GM19324 (cell line): ENCODE measurements around the gene CCDC83.

Experiments used
- ATAC-seq: cut with Tn5 transposase; IDR thresholded peaks from one replicate; pipeline ENCODE4 v1.9.1; 2021; ENCODE audit warnings: mild to moderate bottlenecking, moderate library complexity; ENCODE audit not compliant: unreplicated experiment, low FRiP score

CCDC83 gene

DNA sequence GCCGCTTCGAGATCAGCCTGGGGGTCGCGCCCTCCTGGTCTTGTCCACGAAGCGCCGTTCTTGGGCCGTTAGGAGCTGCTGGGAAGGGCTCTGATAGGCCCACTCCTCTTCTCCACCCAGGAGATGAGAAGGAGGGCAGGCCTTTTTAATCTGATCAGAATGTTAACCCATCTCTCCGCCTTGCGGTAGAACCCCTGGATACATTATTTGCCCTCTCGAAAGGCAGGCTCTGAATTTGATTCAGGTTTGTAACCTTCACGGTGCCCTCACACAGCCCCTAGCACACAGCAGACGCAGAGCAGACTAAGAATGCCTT lies at the start of gene CCDC83:
TSS of gene CCDC83 (plus strand) at position 43 of the 316 bp plus-strand sequence. CDS start 9,741 bp downstream, outside the sequence.
- ATAC-seq = no peak

DNA sequence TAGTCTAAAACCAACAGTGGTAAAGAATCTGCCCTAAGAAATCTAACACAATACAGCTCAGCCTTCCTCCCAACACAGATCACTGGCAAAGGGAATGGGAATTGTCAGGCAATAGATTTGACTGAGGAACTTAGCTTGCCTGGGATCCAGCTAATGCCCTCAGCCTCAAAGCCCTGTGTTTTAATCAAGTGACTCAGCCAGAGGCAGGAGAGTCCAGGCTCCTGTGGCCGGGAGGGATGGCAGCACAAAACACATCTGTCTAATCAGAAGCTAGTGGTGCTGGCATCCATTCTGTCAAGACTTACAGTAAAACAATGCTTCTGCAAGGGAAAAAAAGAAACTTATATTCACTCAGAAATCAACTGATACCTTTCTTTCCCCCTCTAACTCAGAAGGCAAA lies 49.8 kb upstream of the CCDC83 start:
- ATAC-seq = no peak

DNA sequence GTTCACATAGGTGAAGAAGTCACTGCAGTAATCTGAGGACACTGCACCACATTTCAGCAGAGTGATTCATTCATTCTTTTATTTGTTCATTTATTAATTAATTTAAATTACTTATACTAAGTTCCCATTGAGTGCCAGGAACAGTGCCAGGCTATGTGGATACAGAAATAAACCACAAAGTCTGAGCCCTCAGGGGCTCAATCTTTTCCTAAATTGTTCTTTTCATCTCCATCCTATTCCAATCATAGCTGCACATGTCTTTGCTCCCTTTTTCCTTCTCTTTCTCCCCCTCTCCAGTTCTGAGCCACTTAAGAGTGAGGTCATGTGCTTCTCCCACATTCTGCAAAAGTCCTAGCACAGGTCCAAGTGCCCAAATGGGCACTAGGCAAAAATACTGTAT lies 49.2 kb upstream of the CCDC83 start:
- ATAC-seq = no peak

DNA sequence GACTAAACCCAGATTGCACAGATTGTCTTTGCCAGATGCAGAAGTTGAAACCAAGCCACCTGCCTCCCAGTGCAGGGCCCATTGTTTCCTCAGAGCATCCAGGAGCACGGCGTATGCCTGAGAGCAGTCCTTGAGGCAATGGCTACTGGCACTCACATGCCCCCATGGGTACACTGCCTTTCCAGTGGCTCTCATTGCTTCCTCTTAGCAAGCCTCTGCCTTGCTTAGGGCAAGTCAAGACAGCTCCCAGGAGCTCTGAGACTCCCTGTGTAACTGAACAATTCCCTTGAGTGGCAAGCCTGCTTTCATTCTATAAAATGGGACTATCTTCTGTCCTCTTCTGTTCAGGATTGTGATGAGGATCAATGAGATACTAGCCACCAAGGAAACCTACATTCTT lies 48.3 kb upstream of the CCDC83 start:
- ATAC-seq = no peak

DNA sequence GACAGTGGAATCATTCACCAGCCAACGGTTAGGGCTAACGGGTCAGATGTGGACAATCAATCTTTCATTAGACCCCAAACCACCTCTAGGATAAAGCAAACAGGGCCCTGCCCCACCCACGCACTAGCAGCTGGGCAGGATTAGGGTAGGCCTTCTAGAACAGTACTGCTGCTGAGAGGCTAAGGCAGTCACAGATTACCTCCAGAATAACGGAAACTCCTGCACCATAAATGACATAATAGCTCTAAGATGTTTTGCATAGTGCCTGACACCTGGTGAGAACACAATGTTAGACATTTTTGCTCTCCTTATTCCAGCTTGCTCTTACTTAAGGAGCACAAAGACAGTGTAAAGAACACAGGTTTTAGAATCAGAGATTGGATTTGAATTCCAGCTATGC lies 46.0 kb upstream of the CCDC83 start:
- ATAC-seq = peak; percentile 61

DNA sequence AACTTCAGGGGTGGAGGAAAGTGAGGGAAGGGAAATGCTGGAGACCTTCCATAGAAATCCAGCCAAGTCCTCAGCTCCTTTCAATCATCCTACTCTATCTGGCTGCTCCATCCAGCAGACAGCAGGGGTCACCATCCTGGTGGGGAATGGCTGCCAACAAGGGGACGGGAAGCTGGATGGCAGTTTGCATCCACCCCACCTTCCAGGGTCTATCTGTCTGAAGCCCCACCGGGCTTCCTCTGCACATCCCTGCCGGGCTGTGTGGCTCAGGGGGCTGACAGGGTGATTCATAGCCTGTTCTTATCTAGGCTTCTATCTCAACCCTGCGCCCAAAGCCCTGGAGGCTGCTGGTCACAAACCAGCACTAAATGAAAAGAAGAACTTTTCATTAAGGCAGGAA lies 45.3 kb upstream of the CCDC83 start:
- no peak for ATAC-seq

DNA sequence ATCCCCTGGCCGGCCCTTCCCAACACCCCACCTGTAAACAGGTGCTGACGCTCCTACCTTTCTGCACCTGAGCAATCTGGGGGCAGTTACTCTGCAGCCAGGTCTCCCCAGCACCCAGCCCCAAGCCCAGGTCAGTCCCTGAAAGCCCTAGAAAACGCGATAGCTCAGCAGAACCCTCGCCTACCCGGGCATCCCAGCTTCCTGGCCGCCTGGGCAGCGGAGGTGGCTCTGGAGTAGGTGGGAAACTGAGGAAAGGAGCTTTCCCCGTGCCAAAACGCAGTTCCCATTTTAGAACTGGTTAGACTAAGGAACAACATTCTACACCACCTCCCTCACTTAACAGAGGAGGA lies 44.7 kb upstream of the CCDC83 start:
- ATAC-seq = no peak

DNA sequence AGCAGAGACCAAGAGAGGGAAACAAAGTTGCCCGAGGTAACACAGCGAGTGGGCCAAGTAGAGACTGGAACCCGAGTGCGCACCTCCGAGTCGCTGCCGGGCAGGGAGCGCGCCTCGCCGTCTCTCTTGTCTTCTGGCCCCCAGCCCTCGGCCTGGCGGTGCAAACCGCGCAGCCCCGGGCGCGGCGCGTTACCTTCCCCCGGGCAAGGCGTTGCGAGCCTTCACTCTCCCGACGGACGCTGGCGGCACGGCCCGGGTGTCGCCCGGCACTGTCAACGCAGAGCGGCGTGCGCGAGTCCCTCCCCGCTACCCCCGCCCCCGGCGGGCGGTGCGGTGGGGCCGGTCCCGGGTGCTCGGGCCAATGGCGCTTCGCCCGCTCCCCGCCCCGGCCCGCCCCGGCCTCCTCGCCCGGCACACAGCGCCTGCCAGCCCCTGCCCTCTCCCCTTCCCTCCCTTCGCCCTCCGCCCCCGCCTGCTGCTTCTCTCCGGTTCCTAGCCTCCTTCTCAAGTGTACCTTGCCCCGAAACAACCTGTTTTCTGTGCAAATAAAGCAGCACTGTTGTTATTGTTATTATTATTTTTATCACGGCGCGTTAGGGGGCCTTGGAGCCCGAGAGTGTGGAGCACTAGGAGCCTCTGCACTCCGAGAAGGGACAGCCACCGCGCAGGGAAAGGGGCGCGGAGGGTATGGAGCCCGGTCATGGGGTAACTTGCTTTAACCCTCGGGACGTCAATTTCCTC lies 44.1 kb upstream of the CCDC83 start, which contains the start of gene SYTL2:
TSS of gene SYTL2 (minus strand) at position 271 of the 741 bp plus-strand sequence. CDS start 53,416 bp downstream, outside the sequence.
- ATAC-seq = peak; percentile 91

DNA sequence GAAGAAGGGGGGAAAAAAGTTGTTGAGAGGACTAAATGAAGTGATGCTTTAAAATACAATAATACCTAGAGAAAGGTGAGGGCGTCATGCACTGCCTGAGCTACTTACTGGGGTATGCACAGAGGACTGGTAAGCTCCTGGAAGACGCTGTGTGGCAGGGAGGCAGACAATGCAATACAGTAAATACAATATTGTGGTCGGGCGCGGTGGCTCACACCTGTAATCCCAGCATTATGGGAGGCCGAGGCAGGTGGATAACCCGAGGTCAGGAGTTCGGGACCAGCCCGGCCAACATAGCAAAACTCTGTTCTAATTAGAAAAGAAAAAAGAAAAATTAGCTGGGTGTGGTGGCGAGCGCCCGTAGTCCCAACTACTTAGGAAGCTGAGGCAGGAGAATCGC lies 43.6 kb upstream of the CCDC83 start:
- ATAC-seq = no peak

DNA sequence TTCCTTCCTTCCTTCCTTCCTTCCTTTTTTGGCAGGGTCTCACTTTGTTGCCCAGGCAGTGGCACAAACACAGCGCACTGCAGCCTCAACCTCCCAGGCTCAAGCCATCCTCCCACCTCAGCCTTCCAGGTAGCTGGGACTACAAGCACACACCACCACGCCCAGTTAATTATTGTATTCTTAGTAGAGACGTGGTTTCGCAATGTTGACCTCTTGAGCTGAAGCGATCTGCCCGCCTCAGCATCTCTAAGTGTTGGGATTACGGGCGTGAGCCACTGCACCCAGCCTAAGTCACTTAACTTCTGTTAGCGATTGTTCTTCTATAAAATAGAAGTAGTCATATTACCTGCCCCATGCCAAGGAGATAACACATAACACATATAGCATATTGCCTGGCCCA lies 41.5 kb upstream of the CCDC83 start:
- ATAC-seq = no peak

DNA sequence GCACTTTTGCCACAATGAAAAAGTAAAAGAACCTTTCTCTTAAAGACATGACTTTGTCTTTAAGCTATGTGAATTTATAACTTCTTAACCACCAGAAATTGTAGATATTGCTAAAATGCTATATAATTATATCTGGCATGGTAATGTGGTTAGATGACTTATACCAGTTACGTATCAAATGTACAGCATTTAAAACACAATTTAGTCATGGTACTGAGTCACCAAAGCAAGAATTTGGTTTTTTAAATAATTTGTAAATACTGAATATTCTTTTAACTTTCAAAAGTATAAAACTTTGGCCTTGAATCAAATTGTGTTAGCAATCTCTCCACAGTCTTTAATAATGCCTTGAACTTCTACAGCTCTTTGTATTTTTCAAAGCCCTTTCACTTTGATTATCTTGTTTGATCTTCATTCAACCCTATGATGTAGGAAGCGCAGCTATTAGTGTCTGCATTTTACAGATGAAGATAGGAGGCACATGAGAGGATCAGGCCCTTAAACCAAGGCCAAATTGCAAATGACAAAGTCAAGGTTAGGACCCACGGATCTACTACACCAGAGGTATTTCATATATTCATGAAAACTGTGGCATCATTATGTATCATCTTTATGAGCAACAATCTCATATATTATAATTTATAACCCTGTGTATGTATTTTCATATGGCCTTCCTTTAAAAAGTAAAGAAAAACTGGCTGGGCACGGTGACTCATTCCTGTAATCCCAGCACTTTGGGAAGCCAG lies 39.8 kb upstream of the CCDC83 start:
- no peak for ATAC-seq

DNA sequence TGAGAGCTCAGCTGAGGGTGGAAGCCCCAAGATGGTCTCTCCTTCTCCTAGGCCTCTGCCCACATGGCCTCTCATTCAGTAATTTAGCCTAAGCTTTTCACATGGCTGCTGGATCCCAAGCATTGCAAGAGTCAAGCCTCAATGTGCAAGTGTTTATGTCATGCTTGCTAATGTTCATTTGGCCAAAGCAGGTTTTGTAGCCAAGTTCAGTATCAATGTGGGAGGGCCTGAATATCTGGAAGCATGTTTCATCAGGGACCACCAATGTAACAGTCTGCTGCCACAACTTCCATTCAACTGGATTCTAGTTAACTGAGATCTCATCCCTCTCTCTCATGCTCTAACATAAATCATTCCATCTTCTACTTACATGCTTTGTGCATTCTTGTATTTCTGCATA lies 35.7 kb upstream of the CCDC83 start:
- no peak for ATAC-seq

DNA sequence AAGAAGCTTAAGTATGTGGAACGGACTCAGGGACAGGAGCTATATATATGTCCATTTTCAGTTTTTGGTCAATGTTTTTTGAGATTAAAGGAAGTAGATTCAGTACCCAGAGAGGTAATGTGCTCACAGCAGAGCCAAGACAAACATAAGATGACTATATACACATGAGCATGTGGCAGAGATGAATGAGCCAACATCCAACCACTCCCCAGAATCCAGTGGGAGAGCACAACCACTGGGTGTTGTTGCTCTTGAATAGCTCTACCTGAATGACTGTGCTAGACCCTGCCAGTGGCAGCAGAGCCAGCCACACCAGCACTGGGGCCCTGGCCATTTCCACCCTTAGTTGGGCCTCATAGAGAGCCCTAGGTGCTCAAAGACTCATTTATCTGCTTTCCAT lies 33.5 kb upstream of the CCDC83 start:
- no peak for ATAC-seq

DNA sequence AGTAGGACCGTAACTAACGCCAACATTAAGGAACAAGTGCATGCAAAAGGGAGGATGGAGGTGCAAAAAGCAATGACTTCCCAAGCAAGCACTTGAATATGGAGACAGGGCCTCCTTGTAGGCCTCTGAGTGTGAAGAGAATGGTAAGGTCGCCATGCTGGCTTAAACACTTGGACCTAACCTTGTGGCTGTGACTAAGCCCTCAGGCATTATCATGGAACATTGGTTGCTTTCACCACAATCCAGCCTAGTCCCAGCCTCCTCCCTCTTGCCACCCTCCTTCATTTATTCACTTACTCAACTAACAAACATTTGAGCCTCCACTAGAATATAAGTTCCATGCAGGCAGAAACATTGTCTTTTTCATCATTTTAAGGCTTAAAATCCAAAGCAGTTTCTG lies 32.4 kb upstream of the CCDC83 start:
- no peak for ATAC-seq

DNA sequence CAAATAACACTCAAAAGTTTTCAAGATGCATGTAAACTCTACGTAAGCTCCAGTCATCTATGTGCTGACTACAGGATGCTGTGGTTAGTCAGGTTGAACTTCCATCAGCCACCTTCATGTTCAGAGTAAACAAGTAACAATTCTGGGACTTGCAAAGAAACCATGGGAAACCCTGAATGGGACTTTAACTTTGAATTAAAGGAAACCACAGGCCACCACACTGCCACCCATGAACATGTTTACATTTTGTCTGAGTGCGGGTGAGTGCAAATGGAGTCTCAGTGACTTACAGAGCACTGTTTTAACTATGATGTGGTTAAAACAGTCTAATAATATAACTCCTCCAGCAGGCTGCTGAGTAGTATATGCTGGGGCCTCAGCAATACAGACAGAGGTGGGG lies 31.4 kb upstream of the CCDC83 start:
- ATAC-seq = no peak

DNA sequence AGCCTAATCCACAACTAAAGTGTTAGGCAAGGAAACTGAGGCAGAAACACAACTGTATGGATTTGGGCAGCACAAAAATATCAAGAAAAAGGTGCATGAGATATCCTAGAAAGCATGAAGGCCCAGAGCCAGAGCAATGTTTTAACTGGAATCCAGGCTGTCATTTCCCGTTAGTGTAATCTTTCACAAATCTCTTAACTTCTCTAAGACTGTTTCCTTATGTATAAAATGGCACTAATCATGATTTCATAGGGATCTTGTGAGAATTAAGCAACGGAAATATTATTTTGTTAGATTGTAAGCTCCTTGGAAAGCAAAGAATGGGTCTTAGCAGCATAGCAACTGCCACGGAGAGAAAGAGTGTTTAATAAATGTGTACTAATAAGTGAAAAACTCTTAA lies 29.6 kb upstream of the CCDC83 start:
- no peak for ATAC-seq

DNA sequence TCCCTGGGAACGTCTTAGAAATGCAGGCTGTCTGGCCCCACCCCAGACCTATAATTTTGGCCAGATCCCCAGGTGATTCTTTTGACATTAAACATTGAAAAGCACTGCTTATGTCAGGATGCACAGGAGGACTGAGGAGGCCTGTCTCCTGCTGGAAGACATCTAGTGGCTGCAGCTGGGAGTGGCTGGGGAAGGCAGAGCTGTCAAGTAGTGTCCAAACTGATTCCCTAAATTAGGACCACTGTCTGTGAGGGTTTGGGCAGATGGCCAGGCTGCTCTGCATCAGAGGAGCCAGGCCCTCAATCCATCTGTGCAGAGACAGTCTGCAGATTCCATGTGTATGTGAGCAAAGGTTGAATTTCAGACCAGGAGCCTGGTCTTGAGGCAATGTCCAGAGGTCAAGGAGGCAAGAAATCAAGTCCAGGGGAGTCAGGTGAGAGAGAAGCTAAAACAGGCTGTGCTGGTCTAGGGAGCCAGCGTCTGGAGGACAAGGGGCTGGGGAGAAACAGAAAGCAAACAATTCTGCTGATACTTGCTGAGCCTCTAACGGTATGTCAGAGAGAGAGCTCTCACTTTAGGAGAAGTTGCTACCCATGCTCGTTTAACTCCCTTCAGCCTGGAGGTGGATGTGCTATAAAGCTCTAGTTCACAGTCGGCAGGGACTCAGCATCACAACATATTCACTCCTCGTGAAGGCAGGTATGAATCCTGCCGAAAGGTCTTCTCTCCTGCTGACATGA lies 28.9 kb upstream of the CCDC83 start:
- ATAC-seq = peak; percentile 50

DNA sequence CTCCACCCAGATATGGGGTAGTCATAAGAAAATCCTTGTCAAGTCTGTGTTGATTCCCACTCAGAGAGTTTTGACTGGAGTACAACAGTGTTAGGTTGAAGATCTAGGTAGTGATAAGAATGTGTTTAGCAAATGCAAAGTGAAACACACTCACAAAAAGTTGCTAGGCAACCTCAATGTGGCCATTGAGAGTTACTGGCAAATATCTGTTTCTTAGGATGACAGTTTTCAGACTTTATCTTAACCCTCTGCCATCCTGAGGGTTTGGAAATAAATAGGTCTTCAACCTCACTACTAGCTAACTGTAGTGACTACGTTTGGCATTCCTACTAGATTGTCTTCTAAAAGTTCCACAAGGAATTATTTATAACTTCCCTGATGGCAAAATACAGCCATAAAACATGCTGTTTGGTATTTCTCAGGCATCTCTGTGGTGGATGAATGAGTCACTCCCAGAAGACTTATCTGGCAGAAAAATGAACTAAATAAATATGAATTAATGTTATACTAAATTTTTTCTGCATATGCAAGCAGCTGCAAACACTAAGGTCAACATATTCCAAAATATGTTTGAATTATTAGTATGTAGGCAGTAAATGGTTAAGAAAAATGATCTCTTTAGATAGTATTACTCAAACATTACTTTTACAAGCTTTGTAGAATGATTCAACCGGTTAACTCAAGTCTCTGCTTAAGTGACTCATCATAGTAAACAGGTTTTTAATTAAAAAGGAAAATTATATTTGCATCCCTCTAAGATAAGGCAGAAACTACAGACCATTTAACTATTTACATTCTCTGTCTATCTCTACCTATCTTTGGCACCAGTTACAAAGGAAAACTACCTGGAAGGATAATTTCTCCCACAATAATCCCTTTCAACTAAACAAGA lies 27.2 kb upstream of the CCDC83 start:
- ATAC-seq = no peak

DNA sequence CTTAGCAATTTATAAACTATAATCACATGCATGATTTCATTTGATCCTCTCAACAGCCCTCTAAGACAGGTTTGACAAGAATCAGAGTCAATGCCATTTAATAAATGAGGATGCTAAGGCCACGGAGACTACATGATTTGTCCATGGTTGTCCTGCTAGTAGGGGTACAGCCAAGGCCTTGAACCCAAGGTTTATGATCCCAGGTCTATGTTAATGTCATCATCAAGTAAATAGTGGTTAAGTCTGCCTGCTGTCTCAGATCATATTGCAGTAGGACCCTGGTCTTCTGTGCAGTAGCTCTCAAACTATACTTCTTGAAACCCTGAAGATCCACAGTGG lies 26.6 kb upstream of the CCDC83 start:
- no peak for ATAC-seq

DNA sequence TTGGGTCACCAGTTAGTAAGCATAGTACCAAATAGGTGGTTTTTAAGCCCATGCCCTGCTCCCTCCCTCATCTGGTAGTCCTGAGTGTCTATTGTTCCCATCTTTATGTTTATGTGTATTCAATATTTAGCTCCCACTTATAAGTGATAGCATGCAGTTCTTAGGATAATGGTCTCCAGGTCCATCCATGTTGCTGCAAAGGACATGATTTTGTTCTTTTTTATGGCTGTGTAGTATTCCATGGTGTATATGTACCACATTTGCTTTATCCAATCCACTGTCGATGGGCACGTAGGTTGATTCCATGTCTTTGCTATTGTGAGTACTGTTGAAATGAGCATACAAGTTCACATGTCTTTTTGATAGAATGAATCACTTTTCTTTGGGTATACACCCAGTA lies 26.0 kb upstream of the CCDC83 start:
- ATAC-seq = no peak

DNA sequence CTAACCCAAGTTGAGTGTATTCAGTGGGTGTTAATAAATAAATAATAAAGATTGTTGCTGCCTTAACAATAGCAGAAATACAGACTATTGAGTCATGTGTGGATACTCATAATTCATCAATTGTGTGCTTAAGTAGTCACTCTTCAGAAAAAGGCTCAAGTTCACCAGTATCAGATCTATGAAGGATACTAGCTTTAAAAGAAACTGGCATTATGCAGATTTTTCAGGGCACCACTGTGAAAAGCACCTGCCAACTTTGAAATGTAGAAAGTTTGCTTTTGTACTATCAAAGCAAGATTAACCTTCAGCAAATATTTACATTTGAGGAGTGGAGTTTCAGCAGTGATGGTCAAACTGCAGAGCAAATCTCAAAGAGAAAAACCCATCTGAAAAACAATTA lies 24.1 kb upstream of the CCDC83 start:
- no peak for ATAC-seq
